ENCODE results near the gene PLPP1. TPM values are rescaled to one million over a fixed set of nuclear protein-coding genes. Genes with fewer than 3 reads are reported as not detected.

PLPP1 gene
- total and polyA plus RNA-seq, 2 experiments from 2014 or later = 39.1 to 97.1 TPM

GRCh38 chr5:55480781-55481180, 54.0 kb downstream of the PLPP1 start (continued):
- TF ChIP-seq CTCF (conservative IDR thresholded peaks at IDR 0.05; ENCODE audit: low read depth in 2 of 2) (no peak), EZH2 (IDR thresholded peaks at IDR 0.05; ENCODE audit: low read depth, unreplicated experiment) (no peak), STAT1 (IDR thresholded peaks at IDR 0.05; ENCODE audit: unreplicated experiment) (no peak), REST (IDR thresholded peaks at IDR 0.05; ENCODE audit: unreplicated experiment) (no peak)

GRCh38 chr5:55472642-55473041, 62.1 kb downstream of the PLPP1 start:
- no peaks in the 10 kb centered on the region for H4K20me1 ChIP-seq (replicated peaks; ENCODE audit: insufficient read depth)
- peak overlapping the region; percentile 11; the same call in 1 of the 2 replicates for H3K27ac ChIP-seq (ENCODE audit: low read depth)
- H3K4me1 Mint-ChIP-seq = peaks cover 27% of the 10 kb centered on the region
- no peaks in the 10 kb centered on the region for H3K9me2 ChIP-seq (ENCODE audit: insufficient read depth)
- H3K9me3 Mint-ChIP-seq = no peaks in the 10 kb centered on the region
- H3K79me2 ChIP-seq (replicated peaks; ENCODE audit: insufficient read depth) = peaks cover 88% of the 10 kb centered on the region
- no peaks in the 10 kb centered on the region for H3F3A ChIP-seq (replicated peaks; ENCODE audit: low read depth)
- H3K36me3 ChIP-seq (ENCODE audit: insufficient read depth) = no peaks in the 10 kb centered on the region
- no peak; the same call in 2 of the 3 replicates for ATAC-seq
- no peak overlapping the region for H3K4me3 Mint-ChIP-seq
- H3K4me3 ChIP-seq = no peak overlapping the region
- peaks cover 3% of the 10 kb centered on the region; the same call in 1 of the 3 replicates for H3K36me3 Mint-ChIP-seq (ENCODE audit: low read depth)
- H3K4me1 ChIP-seq (ENCODE audit: insufficient read depth) = 0 out of 2 replicates have a peak, but pooled peaks cover 20% of the 10 kb centered on the region
- no peak for DNase-seq (ENCODE audit: low spot score)
- H2AFZ ChIP-seq = no peak overlapping the region
- no peaks in the 10 kb centered on the region for H3K27me3 ChIP-seq (ENCODE audit: insufficient read depth)
- H3K27ac Mint-ChIP-seq = no peak overlapping the region
- no peaks in the 10 kb centered on the region for H3K27me3 Mint-ChIP-seq (ENCODE audit: insufficient read depth, low read depth, poor library complexity)
- H3K4me2 ChIP-seq = no peak overlapping the region
- TF ChIP-seq NANOG (IDR thresholded peaks at IDR 0.05; ENCODE audit: borderline replicate concordance) (no peak), JUNB (IDR thresholded peaks at IDR 0.05; ENCODE audit: unreplicated experiment) (no peak), ZNF114 (CRISPR knock-in tag; IDR thresholded peaks at IDR 0.05) (no peak), POLR2AphosphoS5 (IDR thresholded peaks at IDR 0.05; ENCODE audit: low read depth) (no peak), CREB1 (CRISPR knock-in tag; IDR thresholded peaks at IDR 0.05; ENCODE audit: low read depth) (no peak), CTCF (conservative IDR thresholded peaks at IDR 0.05; ENCODE audit: low read depth in 2 of 2) (no peak), EZH2 (IDR thresholded peaks at IDR 0.05; ENCODE audit: low read depth, unreplicated experiment) (no peak), REST (IDR thresholded peaks at IDR 0.05; ENCODE audit: unreplicated experiment) (no peak), EZH2phosphoT487 (IDR thresholded peaks at IDR 0.05; ENCODE audit: unreplicated experiment) (no peak)
